ENCODE results near the gene ENG. TPM values are rescaled to one million over a fixed set of nuclear protein-coding genes. Genes with fewer than 3 reads are reported as not detected.

Gene ENG
- total RNA-seq, 1 donor from 2014 or later: 5.0 TPM

- no peak for DNase-seq (ENCODE audit: low read depth)
- TF ChIP-seq CTCF (conservative IDR thresholded peaks at IDR 0.05; ENCODE audit: low read depth, low read length): no peak
- H3K4me3 ChIP-seq (ENCODE audit: low read depth, low read length): no peak overlapping the region
Observed at GRCh38 chr9:127777368-127777980, 77.0 kb downstream of the ENG start.

- no peak for DNase-seq (ENCODE audit: low read depth)
- no peak overlapping the region for H3K4me3 ChIP-seq (ENCODE audit: low read depth, low read length)
- TF ChIP-seq CTCF (conservative IDR thresholded peaks at IDR 0.05; ENCODE audit: low read depth, low read length): no peak
Observed at GRCh38 chr9:127776924-127777289, 77.6 kb downstream of the ENG start.

DNA sequence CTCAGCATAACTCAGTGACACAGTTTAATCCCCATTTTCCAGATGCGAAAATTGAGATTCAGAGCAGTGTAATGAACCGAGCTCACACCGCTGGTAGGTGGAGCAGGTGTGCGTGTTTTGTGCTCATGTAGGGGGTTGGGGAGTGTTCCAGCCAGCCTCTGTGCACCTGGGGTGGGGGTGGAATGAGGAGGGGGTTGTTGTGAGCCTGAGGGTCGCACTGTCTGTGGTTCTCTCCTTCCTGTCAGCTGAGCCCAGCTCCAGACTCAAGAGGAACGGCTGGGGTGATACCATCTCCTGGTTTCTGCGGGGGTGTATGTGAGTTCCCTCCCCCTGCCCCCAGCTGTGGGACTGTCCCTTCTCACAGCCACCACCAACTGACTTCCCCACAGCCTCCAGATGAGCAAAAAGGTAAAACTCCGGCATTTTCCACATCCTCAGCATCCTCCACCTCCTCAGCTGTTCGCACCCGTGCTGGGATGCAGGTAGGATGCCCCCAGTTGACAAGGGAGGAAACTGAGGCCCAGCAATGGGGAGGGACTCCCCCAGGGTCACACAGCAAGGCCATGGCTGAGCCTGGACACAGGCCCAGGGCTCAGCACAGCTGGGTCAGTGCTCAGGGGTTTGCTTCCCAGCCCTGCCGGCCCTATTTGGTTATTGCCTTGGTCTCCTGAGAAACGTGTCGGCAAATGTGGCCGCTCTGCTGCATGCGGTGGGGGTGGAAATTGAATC lies 78.1 kb downstream of the ENG start:
- DNase-seq (ENCODE audit: low read depth): no peak
- H3K4me3 ChIP-seq (ENCODE audit: low read depth, low read length): no peak overlapping the region
- TF ChIP-seq CTCF (conservative IDR thresholded peaks at IDR 0.05; ENCODE audit: low read depth, low read length): no peak

DNA sequence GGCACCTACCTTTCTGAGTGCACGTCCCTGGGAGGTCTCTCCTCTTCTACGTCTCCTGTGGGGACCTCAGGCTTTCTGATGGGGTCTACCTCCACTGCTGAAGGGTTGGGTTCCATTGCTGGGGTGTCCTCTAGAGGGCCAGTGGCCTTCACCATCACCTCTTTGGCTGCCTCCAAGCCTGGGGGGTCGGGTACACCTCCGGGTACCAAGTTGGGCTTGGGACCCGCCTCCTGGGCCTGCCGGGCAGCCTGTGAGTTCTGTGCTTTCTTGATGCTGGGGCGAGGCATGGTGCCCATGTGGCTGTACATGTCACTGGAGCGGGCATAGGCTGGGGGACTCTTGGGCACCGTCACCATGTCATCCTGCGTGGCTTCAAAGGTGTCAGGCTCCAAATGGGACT lies 80.5 kb downstream of the ENG start:
- no peak for TF ChIP-seq CTCF (conservative IDR thresholded peaks at IDR 0.05; ENCODE audit: low read depth, low read length)
- no peak overlapping the region for H3K4me3 ChIP-seq (ENCODE audit: low read depth, low read length)
- DNase-seq (ENCODE audit: low read depth): no peak

DNA sequence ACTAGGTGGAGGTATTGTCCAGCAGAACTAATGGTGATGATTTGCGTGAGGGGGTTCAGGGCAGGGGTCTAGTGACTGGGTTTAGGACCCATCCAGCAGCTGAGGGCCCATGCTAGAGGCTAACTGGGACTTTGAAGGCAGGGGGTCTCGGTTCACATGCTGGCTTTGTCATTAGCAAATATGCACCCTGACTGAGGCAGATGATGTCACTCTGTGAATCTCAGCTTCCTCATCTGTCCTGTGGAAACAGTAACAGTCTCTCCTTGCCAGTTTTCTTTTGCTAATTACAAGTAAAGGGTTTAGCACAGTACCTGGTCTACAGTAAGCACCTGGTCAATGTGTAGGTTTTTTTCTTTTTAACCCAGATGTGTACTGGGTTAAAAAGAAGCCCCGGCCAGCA lies 81.2 kb downstream of the ENG start:
- no peak for DNase-seq (ENCODE audit: low read depth)
- no peak overlapping the region for H3K4me3 ChIP-seq (ENCODE audit: low read depth, low read length)
- TF ChIP-seq CTCF (conservative IDR thresholded peaks at IDR 0.05; ENCODE audit: low read depth, low read length): no peak

DNA sequence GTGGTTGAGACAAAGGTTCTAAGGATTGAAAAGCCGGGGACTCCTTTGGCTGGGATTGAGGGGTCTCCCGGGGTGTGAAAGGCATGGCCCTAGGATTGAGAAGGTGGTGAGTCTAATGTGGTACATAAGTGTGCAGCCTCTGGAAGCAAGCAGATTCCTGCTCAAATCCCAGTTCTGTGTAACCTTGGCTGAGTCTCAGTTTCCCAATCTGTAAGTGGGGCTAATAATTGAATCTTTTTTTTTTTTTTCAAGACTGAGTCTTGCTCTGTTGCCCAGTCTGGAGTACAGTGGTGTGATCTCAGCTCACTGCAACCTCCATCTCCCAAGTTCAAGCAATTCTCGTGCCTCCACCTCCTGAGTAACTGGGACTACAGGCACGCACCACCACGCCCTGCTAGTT lies 81.9 kb downstream of the ENG start:
- TF ChIP-seq CTCF (conservative IDR thresholded peaks at IDR 0.05; ENCODE audit: low read depth, low read length): no peak
- no peak for DNase-seq (ENCODE audit: low read depth)
- no peak overlapping the region for H3K4me3 ChIP-seq (ENCODE audit: low read depth, low read length)

Data from epithelial cell of proximal tubule (primary cell).